Neural cell (in vitro differentiated cells): ENCODE measurements around the gene PRRG2. TPM values are rescaled to one million over a fixed set of nuclear protein-coding genes. Genes with fewer than 3 reads are reported as not detected.

Experiments
- H2AFZ ChIP-seq: fragments of 200-600, 300-800 bp; sonication (generic), shearing (Covaris generic); 2 replicates; pipeline ENCODE4 v1.6.0; 2014; ENCODE audit warnings: low read depth, mild to moderate bottlenecking, antibody characterized with exemption, low read length, moderate library complexity
- H3F3A ChIP-seq: fragments of 200-600 bp; shearing (Covaris generic); 2 replicates; pipeline ENCODE4 v1.6.1; 2016; ENCODE audit warnings: mild to moderate bottlenecking, moderate library complexity, mixed read lengths, antibody characterized with exemption, low read length; ENCODE audit not compliant: insufficient read depth, poor library complexity, severe bottlenecking
- H3K27ac ChIP-seq: fragments of 200-600, 300-800 bp; sonication (generic), shearing (Covaris generic); 2 replicates; pipeline ENCODE4 v1.5.1; 2014; ENCODE audit warnings: mild to moderate bottlenecking, low read length, moderate library complexity
- H3K27me3 ChIP-seq: fragments of 300-800, 200-600 bp; sonication (generic), shearing (Covaris generic); 2 replicates; pipeline ENCODE4 v1.6.0; 2014; ENCODE audit warnings: mild to moderate bottlenecking, low read depth, low read length, moderate library complexity; ENCODE audit not compliant: insufficient read depth
- H3K36me3 ChIP-seq: fragments of 300-800, 200-600 bp; sonication (generic), shearing (Covaris generic); 2 replicates; pipeline ENCODE4 v1.5.1; 2014; ENCODE audit warnings: mild to moderate bottlenecking, antibody characterized with exemption, low read length, moderate library complexity; ENCODE audit not compliant: insufficient read depth
- H3K4me2 ChIP-seq: fragments of 300-800, 200-600 bp; sonication (generic), shearing (Covaris generic); 2 replicates; pipeline ENCODE4 v1.6.0; 2014; ENCODE audit warnings: mild to moderate bottlenecking, low read length
- H3K4me3 ChIP-seq: fragments of 300-800, 200-600 bp; sonication (generic), shearing (Covaris generic); 2 replicates; pipeline ENCODE4 v1.5.1; 2014; ENCODE audit warnings: mild to moderate bottlenecking, low read length, moderate library complexity
- H3K79me2 ChIP-seq: fragments of 200-600 bp; shearing (Covaris generic); replicated peaks from 2 replicates; pipeline ENCODE4 v1.6.0; 2014; ENCODE audit warnings: mild to moderate bottlenecking, low read length, moderate library complexity; ENCODE audit not compliant: insufficient read depth
- H3K9ac ChIP-seq: fragments of 300-800, 200-600 bp; sonication (generic), shearing (Covaris generic); 2 replicates; pipeline ENCODE4 v1.6.1; 2016; ENCODE audit warnings: mild to moderate bottlenecking, low read length, mixed read lengths
- H3K9me2 ChIP-seq: fragments of 200-600 bp; shearing (Covaris generic); 2 replicates; pipeline ENCODE4 v1.6.1; 2016; ENCODE audit warnings: mild to moderate bottlenecking, low read length, mixed read lengths; ENCODE audit not compliant: insufficient read depth
- H3K9me3 ChIP-seq: fragments of 200-600, 300-800 bp; sonication (generic), shearing (Covaris generic); 2 replicates; pipeline ENCODE4 v1.6.1; 2016; ENCODE audit warnings: mild to moderate bottlenecking, mixed run types, low read length, moderate library complexity, mixed read lengths
- H4K20me1 ChIP-seq: fragments of 200-600 bp; shearing (Covaris generic); 2 replicates; pipeline ENCODE4 v1.6.1; 2016; ENCODE audit warnings: mild to moderate bottlenecking, mixed run types; ENCODE audit not compliant: insufficient read depth
- CTCF ChIP-seq: fragments of 450-650 bp; IDR thresholded peaks from 2 replicates; pipeline ENCODE4 v1.5.1; 2014; ENCODE audit warnings: antibody characterized with exemption, mild to moderate bottlenecking, moderate library complexity; ENCODE audit not compliant: poor library complexity, severe bottlenecking
- EP300 ChIP-seq: fragments of 450-650 bp; conservative IDR thresholded peaks from 2 replicates; pipeline ENCODE4 v1.6.1; 2014; ENCODE audit warnings: antibody characterized with exemption, mild to moderate bottlenecking, moderate library complexity; ENCODE audit not compliant: poor library complexity, severe bottlenecking
- EZH2 ChIP-seq: fragments of 200-600, 300-800 bp; shearing (Covaris generic), sonication (generic); IDR thresholded peaks from 2 replicates; pipeline ENCODE4 v1.6.1; 2014; ENCODE audit warnings: antibody characterized with exemption, low read length, borderline replicate concordance, mild to moderate bottlenecking; ENCODE audit not compliant: insufficient read depth, poor library complexity, severe bottlenecking
- MXI1 ChIP-seq: fragments of 450-650 bp; conservative IDR thresholded peaks from 2 replicates; pipeline ENCODE4 v1.6.1; 2014; ENCODE audit warnings: antibody characterized with exemption, mild to moderate bottlenecking; ENCODE audit not compliant: poor library complexity, severe bottlenecking
- POLR2AphosphoS5 ChIP-seq: IDR thresholded peaks from 2 replicates; pipeline ENCODE4 v1.6.1; 2012
- RAD21 ChIP-seq: fragments of 450-650 bp; conservative IDR thresholded peaks from 2 replicates; pipeline ENCODE4 v1.6.1; 2014; ENCODE audit warnings: antibody characterized with exemption, mild to moderate bottlenecking, moderate library complexity
- REST ChIP-seq: IDR thresholded peaks from 2 replicates; pipeline ENCODE4 v1.6.1; 2012; ENCODE audit warnings: borderline replicate concordance
- SMC3 ChIP-seq: fragments of 450-650 bp; conservative IDR thresholded peaks from 2 replicates; pipeline ENCODE4 v1.6.1; 2014; ENCODE audit warnings: antibody characterized with exemption, mild to moderate bottlenecking, moderate library complexity; ENCODE audit not compliant: poor library complexity
- TAF1 ChIP-seq: IDR thresholded peaks from 2 replicates; pipeline ENCODE4 v1.6.1; 2012; ENCODE audit warnings: low read depth
- polyA plus RNA-seq: library from polyadenylated mRNA; depleted of rRNA; stranded (reverse); fragments of >200 nt; gene quantifications from 2 replicates; pipeline ENCODE4 v1.2.3, GENCODE V29; 2014

Gene PRRG2
- polyA plus RNA-seq, 1 donor from 2014 or later = not detected

- H3F3A ChIP-seq = no peaks in the 10 kb centered on the region
- no peaks in the 10 kb centered on the region for H3K9me2 ChIP-seq
- no peak overlapping the region for H2AFZ ChIP-seq
- H3K9ac ChIP-seq = no peak overlapping the region
- no peak overlapping the region for H3K4me2 ChIP-seq
- no peak overlapping the region for H3K4me3 ChIP-seq
- no peaks in the 10 kb centered on the region for H3K27me3 ChIP-seq
- no peaks in the 10 kb centered on the region for H3K9me3 ChIP-seq
- H4K20me1 ChIP-seq = no peaks in the 10 kb centered on the region
- no peak overlapping the region for H3K27ac ChIP-seq
- peaks cover 2% of the 10 kb centered on the region for H3K79me2 ChIP-seq
- H3K36me3 ChIP-seq = no peaks in the 10 kb centered on the region
- TF ChIP-seq MXI1 = no peak
- TF ChIP-seq REST = no peak
- no peak for TF ChIP-seq TAF1
Measured at GRCh38 chr19:49565261-49565660, 15.9 kb upstream of the PRRG2 start.

GRCh38 chr19:49566302-49566701, 14.8 kb upstream of the PRRG2 start:
- Histone ChIP-seq H4K20me1 (no peaks in the 10 kb centered on the region), H3K9me2 (no peaks in the 10 kb centered on the region), H2AFZ (no peak overlapping the region), H3K27ac (no peak overlapping the region), H3K27me3 (no peaks in the 10 kb centered on the region), H3K9ac (no peak overlapping the region), H3K9me3 (no peaks in the 10 kb centered on the region), H3K4me2 (no peak overlapping the region), H3F3A (no peaks in the 10 kb centered on the region), H3K36me3 (no peaks in the 10 kb centered on the region), H3K79me2 (peaks cover 6% of the 10 kb centered on the region), H3K4me3 (no peak overlapping the region)
- TF ChIP-seq EZH2 (no peak), TAF1 (no peak), REST (no peak), POLR2AphosphoS5 (no peak), RAD21 (no peak), EP300 (no peak), SMC3 (no peak), CTCF (no peak), MXI1 (no peak)
